Peyer's patch (tissue), 4 donors: ENCODE results near the gene SSH2.

Source experiments
- POLR2A ChIP-seq, 2 donors: fragments of 450-650 bp; IDR thresholded peaks; one replicate each; pipeline ENCODE4 v1.5.1; 2017; ENCODE audit warnings: antibody characterized with exemption in 2 of 2, mild to moderate bottlenecking in 2 of 2, moderate library complexity in 2 of 2
- TF ChIP-seq, protein P1 (sequence below), 6 experiments: fragments of 450-650 bp in 4 of 6; fragments of 200-600 bp in 2 of 6; sonication (generic) in 1 of 6; IDR thresholded peaks; one replicate each; pipeline ENCODE4 v1.5.1; 2017 to 2019; ENCODE audit warnings: antibody characterized with exemption in 6 of 6, mild to moderate bottlenecking in 3 of 6, moderate library complexity in 1 of 6

DNA sequence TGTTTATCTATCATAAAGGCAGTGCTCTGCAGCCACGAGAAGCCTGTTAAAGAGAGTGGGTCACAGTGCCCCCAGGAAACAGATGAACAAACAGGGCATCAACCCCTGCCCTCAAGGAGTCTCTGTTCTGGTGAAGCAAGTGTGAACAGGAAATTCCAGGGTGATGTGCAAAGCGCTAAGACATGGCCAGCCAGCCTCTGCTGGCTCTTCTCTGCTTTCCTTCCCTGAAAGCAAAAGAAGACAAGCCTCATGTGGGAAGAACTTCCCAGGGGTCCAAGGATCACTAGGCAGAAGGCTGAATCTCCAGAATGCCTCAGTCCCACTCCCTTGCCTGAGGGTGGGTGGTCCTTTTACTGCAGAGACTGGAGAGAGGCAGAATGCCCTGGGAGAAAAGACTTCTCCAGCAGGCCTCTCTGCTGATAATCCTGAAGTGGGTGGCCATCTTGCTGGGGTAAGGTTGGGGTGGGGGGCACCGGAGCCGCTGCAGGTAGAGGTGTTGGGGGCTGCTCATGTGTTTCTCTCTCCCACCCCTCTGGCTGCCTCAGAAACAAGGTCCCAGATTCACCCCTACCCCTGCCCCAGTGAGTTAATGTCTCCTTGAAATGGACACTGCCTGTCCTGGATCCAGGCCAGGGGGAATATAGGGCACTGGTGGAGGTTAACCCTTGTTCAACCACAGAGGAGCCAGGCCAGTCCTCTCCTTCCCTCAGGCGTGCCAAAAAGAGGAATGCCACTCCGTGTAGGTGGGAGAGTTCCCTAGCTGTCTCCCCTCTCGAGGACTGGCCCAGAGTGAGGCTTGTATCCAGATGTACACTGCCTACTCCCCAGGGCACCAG is 334.7 kb downstream of the SSH2 start:
- TF ChIP-seq, protein P1, sequence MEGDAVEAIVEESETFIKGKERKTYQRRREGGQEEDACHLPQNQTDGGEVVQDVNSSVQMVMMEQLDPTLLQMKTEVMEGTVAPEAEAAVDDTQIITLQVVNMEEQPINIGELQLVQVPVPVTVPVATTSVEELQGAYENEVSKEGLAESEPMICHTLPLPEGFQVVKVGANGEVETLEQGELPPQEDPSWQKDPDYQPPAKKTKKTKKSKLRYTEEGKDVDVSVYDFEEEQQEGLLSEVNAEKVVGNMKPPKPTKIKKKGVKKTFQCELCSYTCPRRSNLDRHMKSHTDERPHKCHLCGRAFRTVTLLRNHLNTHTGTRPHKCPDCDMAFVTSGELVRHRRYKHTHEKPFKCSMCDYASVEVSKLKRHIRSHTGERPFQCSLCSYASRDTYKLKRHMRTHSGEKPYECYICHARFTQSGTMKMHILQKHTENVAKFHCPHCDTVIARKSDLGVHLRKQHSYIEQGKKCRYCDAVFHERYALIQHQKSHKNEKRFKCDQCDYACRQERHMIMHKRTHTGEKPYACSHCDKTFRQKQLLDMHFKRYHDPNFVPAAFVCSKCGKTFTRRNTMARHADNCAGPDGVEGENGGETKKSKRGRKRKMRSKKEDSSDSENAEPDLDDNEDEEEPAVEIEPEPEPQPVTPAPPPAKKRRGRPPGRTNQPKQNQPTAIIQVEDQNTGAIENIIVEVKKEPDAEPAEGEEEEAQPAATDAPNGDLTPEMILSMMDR (IDR thresholded peaks at IDR 0.05), result no peak
- TF ChIP-seq POLR2A (IDR thresholded peaks at IDR 0.05), result no peak
